Measurements from ENCODE around the gene BLOC1S3.

- TF ChIP-seq POLR2AphosphoS5 (IDR thresholded peaks at IDR 0.05; ENCODE audit: insufficient read depth in 1 of 2, low read depth in 1 of 2) (no peak), CTCF (IDR thresholded peaks at IDR 0.05) (no peak), POLR2A (IDR thresholded peaks at IDR 0.05) (no peak)
Measured at GRCh38 chr19:45140144-45140503, 38.5 kb upstream of the BLOC1S3 start.
